KMS-11 (cell line): ENCODE results near the gene CNNM2.

ENCODE experiments used
- H2AFZ ChIP-seq: fragments of 200-600 bp; sonication (generic); 2 replicates; pipeline ENCODE4 v1.6.1; 2016; ENCODE audit warnings: antibody characterized with exemption, mixed run types, low read depth
- H3K27ac ChIP-seq: fragments of 200-600 bp; sonication (generic); 2 replicates; pipeline ENCODE4 v1.6.1; 2016; ENCODE audit warnings: mild to moderate bottlenecking, mixed run types
- H3K27me3 ChIP-seq: fragments of 200-600 bp; sonication (generic); 2 replicates; pipeline ENCODE4 v1.6.1; 2017; ENCODE audit warnings: mild to moderate bottlenecking, low read depth, mixed run types, moderate library complexity; ENCODE audit not compliant: insufficient read depth
- H3K36me3 ChIP-seq: fragments of 200-600 bp; sonication (generic); 2 replicates; pipeline ENCODE4 v1.6.1; 2017; ENCODE audit warnings: mild to moderate bottlenecking, mixed run types; ENCODE audit not compliant: insufficient read depth
- H3K4me1 ChIP-seq: fragments of 200-600 bp; sonication (generic); 2 replicates; pipeline ENCODE4 v1.6.1; 2016; ENCODE audit warnings: mild to moderate bottlenecking, low read depth, mixed run types; ENCODE audit not compliant: poor library complexity, severe bottlenecking
- H3K4me2 ChIP-seq: fragments of 200-600 bp; sonication (generic); 2 replicates; pipeline ENCODE4 v1.7.0; 2016; ENCODE audit warnings: mild to moderate bottlenecking, mixed run types
- H3K4me3 ChIP-seq: fragments of 200-600 bp; sonication (generic); IDR thresholded peaks from 2 replicates; pipeline ENCODE4 v1.6.1; 2017; ENCODE audit warnings: low read depth, low read length, mixed read lengths; ENCODE audit not compliant: insufficient read depth
- H3K79me2 ChIP-seq: fragments of 200-600 bp; sonication (generic); 2 replicates; pipeline ENCODE4 v1.6.1; 2016; ENCODE audit warnings: low read depth, mixed run types; ENCODE audit not compliant: insufficient read depth
- H3K9ac ChIP-seq: fragments of 200-600 bp; sonication (generic); 2 replicates; pipeline ENCODE4 v1.6.1; 2016; ENCODE audit warnings: mild to moderate bottlenecking, mixed run types
- H4K20me1 ChIP-seq: fragments of 200-600 bp; sonication (generic); 2 replicates; pipeline ENCODE4 v1.6.1; 2016; ENCODE audit warnings: mild to moderate bottlenecking, mixed run types; ENCODE audit not compliant: insufficient read depth
- CTCF ChIP-seq: fragments of 200-600 bp; sonication (generic); conservative IDR thresholded peaks from 2 replicates; pipeline ENCODE4 v1.6.1; 2017; ENCODE audit warnings: low read depth, mild to moderate bottlenecking, antibody characterized with exemption, low read length, moderate library complexity, mixed read lengths

CNNM2 gene

GRCh38 chr10:103042129-103042528, 124.0 kb downstream of the CNNM2 start:
- Histone ChIP-seq H3K79me2 (no peaks in the 10 kb centered on the region), H3K27me3 (no peaks in the 10 kb centered on the region), H3K36me3 (no peaks in the 10 kb centered on the region), H4K20me1 (no peaks in the 10 kb centered on the region), H3K27ac (no peak overlapping the region), H3K4me1 (no peaks in the 10 kb centered on the region), H2AFZ (no peak overlapping the region), H3K9ac (no peak overlapping the region), H3K4me3 (no peak overlapping the region), H3K4me2 (no peak overlapping the region)
- no peak for TF ChIP-seq CTCF

GRCh38 chr10:103042908-103043307, 124.8 kb downstream of the CNNM2 start:
- Histone ChIP-seq H3K27me3 (no peaks in the 10 kb centered on the region), H3K4me1 (no peaks in the 10 kb centered on the region), H3K4me3 (no peak overlapping the region), H4K20me1 (no peaks in the 10 kb centered on the region), H2AFZ (no peak overlapping the region), H3K27ac (no peak overlapping the region), H3K36me3 (no peaks in the 10 kb centered on the region), H3K4me2 (no peak overlapping the region), H3K9ac (no peak overlapping the region), H3K79me2 (no peaks in the 10 kb centered on the region)
- no peak for TF ChIP-seq CTCF

- no peaks in the 10 kb centered on the region for H3K4me1 ChIP-seq
- TF ChIP-seq CTCF: no peak
- H3K9ac ChIP-seq: no peak overlapping the region
- no peak overlapping the region for H3K4me3 ChIP-seq
- no peaks in the 10 kb centered on the region for H3K79me2 ChIP-seq
- no peaks in the 10 kb centered on the region for H4K20me1 ChIP-seq
- H3K36me3 ChIP-seq: no peaks in the 10 kb centered on the region
- no peaks in the 10 kb centered on the region for H3K27me3 ChIP-seq
- H3K27ac ChIP-seq: no peak overlapping the region
- no peak overlapping the region for H2AFZ ChIP-seq
- H3K4me2 ChIP-seq: no peak overlapping the region
Observed at GRCh38 chr10:103044942-103045489, 126.9 kb downstream of the CNNM2 start.

- Histone ChIP-seq H3K9ac (no peak overlapping the region), H3K27me3 (no peaks in the 10 kb centered on the region), H2AFZ (no peak overlapping the region), H3K4me3 (no peak overlapping the region), H3K4me1 (no peaks in the 10 kb centered on the region), H4K20me1 (no peaks in the 10 kb centered on the region), H3K36me3 (no peaks in the 10 kb centered on the region), H3K4me2 (no peak overlapping the region), H3K27ac (no peak overlapping the region), H3K79me2 (no peaks in the 10 kb centered on the region)
- TF ChIP-seq CTCF: no peak
Observed at GRCh38 chr10:103045961-103046360, 127.9 kb downstream of the CNNM2 start.
